ENCODE data around the gene APOC1. TPM values are rescaled to one million over a fixed set of nuclear protein-coding genes. Genes with fewer than 3 reads are reported as not detected.
"Not testable (repeated sequence)": the region's sequence is repeated elsewhere in the genome, so short reads cannot be mapped to it uniquely, and the experiment has no call there.

The APOC1 gene
- total RNA-seq (2014; rRNA removed; shearing (Covaris generic)) = 4.4 and 24.5 TPM in 2 replicates

DNA sequence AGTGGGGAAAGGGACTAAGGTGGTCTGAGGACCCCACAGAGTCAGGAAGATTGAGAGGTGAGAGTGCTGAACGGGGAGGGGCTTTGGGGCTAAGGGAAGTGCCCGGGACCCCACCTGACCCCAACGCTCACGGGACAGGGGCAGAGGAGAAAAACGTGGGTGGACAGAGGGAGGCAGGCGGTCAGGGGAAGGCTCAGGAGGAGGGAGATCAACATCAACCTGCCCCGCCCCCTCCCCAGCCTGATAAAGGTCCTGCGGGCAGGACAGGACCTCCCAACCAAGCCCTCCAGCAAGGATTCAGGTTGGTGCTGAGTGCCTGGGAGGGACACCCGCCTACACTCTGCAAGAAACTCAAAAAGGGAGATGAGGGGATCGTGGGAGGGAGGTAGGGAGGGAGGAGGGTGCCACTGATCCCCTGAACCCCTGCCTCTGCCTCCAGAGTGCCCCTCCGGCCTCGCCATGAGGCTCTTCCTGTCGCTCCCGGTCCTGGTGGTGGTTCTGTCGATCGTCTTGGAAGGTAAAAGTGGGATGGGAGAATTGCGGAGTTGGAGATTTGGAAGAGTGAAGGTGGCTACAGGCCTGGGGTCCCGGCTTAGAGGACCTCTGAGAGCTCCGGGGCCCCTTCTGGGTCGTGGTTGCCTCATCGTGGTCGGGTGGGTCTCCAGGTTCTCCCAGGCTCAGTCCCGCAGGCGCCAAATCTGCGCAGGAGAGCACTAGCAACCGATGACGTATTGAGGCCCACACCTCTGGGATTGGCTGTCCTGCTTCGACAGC lies at the start of gene APOC1:
Gene APOC1, plus strand, starts transcription at position 176 of the 774 bp plus-strand sequence. Its CDS starts 284 bp downstream, at position 460.
- peak; percentile 89 for DNase-seq (ENCODE audit: low read depth)

GRCh38 chr19:44865196-44865767 lies 49.1 kb upstream of the APOC1 start:
- DNase-seq (ENCODE audit: low read depth) = no peak

- DNase-seq (ENCODE audit: low read depth) = no peak
These were observed 47.7 kb upstream of the APOC1 start for GRCh38 chr19:44866664-44867063.

GRCh38 chr19:44867578-44867977 lies 46.8 kb upstream of the APOC1 start:
- DNase-seq (ENCODE audit: low read depth) = no peak

DNA sequence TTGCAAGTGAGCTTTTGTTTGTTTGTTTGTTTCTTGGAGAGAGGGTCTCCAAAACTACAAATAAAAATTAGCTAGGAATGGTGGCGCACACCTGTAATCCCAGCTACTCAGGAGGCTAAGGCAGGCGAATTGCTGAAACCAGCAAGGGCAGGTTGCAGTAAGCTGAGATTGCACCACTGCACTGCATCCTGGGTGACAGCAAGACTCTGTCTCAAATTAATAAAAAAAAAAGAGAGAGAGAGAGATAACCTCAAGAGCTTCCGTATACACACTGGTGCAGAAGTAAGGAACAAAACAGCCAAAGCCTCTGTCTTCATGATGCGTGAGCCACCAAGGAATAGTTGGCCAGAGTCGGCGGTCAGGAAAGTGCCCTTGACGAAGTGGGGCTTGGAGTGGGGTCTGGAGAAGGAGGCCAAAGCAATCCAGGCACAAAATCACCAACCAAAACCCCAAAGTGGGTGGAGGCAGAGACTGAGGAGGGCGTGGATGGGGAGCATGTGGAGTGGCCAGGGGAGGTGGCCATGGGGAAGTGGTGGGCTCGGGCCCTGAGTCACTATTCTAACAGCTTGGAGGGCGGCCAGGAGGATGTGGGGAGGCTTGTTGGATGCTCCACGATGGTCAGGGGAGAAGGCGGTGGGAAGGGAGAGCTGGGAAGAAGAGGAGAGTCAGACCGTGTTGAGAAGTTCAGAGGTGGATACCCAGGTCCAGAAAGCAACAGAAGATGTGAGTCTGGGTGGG lies 44.5 kb upstream of the APOC1 start:
- peak; percentile 97 for DNase-seq (ENCODE audit: low read depth)

DNA sequence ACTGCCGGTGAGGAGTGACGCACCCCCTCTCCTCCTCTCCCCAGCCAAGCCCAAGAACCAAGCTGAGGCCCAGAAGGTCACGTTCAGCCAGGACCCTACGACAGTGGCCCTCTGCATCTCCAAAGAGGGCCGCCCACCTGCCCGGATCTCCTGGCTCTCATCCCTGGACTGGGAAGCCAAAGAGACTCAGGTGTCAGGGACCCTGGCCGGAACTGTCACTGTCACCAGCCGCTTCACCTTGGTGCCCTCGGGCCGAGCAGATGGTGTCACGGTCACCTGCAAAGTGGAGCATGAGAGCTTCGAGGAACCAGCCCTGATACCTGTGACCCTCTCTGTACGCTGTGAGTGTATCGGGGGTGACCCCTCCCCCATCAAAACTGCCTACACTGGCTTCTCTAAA lies 42.6 kb upstream of the APOC1 start:
- no peak for DNase-seq (ENCODE audit: low read depth)

DNA sequence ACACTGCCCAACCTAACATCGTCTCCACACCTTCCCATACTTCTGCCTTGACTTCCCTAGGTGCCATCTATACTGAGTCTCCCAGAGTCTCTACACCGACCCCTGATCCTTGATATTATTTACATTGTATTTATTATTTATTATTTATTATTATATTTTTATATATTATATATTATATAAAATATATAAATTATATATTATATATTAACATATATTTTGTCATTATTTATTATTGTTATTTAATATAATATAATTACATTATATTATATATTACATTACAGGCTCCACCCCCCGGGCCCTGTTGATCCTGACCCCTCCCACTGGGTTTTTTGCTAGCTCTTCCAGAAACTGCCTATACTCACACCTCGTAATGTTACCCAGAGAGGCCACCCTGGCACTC lies 41.7 kb upstream of the APOC1 start:
- no peak for DNase-seq (ENCODE audit: low read depth)

- DNase-seq (ENCODE audit: low read depth) = no peak
These were observed 40.1 kb upstream of the APOC1 start for GRCh38 chr19:44874317-44874716.

DNA sequence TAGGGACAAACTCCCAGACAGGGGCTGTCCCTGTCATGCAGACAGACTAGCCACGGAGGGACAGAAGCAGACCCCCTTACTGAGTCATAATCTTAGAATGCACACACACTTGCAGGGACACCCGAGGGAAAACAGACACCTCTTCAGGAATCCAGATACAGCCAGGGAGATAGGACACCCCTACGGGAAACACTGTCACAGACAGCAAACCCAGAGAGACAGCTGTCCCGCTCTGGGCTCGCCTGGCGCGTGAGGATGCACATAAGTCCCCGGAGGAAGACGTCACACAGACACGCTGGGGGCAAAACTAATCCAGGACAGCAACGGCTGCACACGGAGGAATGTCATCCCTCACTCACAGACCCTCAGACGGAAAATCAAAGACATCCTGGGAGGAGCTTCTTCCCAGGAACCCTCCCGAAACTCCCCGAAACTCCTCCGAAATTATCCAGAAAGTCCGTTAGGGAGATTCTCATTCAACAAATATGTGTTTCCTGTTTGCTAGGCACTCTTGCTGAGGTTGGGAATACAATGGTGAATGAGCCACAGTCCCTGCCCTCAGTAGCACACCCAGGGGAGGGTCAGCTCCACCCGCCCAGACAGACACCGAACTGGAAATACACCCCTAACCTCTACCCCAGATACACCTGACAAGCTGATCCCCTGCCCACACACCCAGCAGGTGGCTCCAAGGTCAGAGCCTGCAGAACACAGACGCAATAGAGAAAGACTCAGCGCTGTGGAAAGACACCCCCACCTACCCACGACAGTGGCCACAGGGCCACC lies 38.5 kb upstream of the APOC1 start:
- peak; percentile 75 for DNase-seq (ENCODE audit: low read depth)

- DNase-seq (ENCODE audit: low read depth) = peak; percentile 34
These were observed 37.4 kb upstream of the APOC1 start for GRCh38 chr19:44876930-44877535.

GRCh38 chr19:44878120-44878865 lies 36.1 kb upstream of the APOC1 start:
- DNase-seq (ENCODE audit: low read depth) = no peak

- DNase-seq (ENCODE audit: low read depth) = no peak
These were observed 34.9 kb upstream of the APOC1 start for GRCh38 chr19:44879309-44880065.

GRCh38 chr19:44882063-44882462 lies 32.3 kb upstream of the APOC1 start:
- DNase-seq (ENCODE audit: low read depth) = no peak

DNA sequence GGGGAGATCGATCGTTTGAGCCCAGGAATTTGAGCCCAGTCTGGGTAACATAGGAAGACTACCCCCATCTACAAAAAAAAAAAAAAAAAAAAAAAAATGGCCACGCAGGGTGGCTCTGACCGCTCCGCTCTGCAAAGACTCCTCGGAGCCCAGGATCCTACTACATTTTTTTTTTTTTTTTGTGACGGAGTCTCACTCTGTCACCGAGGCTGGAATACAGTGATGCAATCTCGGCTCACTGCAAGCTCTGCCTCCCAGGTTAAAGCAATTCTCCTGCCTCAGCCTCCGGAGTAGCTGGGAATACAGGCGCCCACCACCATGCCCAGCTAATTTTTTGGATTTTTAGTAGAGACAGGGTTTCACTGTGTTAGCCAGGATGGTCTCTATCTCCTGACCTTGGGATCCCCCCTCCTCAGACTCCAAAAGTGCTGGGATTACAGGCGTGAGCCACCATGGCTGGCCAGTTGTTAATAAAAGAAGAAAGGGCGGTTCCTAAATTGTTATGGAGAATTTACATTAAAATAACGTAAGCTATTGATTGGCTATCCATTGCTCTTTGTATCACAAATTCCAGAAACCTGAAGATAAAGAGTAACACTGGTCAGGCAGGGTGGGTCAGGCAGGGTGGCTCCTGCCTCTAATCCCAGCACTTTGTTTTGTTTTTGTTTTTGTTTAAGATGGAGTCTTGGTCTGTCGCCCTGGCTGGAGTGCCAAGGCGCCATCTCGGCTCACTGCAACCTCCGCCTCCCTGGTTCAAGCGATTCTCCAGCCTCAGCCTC lies 31.6 kb upstream of the APOC1 start:
- not testable (repeated sequence) for DNase-seq (ENCODE audit: low read depth)

DNA sequence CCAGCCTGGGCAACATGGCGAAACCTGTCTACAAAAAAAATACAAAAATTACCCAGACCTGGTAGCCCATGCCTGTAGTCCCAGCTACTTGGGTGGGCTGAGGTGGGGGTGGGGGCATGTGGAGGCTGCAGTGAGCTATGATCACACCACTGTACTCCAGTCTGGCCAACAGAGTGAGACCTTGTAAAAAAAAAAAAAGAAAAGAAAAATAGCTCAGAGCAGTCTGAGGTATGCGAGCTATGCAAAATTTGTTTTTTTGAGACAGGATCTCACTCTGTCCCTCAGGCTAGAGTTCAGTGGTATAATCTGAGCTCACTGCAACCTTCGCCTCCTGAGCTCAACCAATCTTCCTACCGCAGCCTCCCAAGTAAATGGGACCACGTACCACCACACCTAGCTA lies 30.5 kb upstream of the APOC1 start:
- DNase-seq (ENCODE audit: low read depth) = no peak

DNA sequence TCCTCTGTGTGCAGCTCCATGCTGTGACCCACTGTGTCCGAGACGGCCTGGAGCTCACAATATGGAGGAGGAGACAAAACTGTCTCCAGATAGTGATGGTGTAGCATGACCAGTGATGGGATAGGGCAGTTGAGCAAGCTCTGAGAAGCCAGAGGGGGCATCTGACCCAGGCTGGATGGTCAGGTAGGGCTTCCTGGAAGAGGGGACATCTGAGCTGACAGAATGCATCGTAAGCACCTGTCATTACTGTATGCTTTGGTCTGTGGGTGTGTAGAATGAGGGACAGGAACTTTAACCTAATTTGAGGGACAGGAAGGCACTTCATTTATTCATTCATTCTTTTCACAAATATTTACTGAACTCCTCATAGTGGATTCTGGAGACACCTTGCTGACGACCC lies 29.8 kb upstream of the APOC1 start:
- no peak for DNase-seq (ENCODE audit: low read depth)

GRCh38 chr19:44886141-44886540 lies 28.3 kb upstream of the APOC1 start:
- no peak for DNase-seq (ENCODE audit: low read depth)

DNA sequence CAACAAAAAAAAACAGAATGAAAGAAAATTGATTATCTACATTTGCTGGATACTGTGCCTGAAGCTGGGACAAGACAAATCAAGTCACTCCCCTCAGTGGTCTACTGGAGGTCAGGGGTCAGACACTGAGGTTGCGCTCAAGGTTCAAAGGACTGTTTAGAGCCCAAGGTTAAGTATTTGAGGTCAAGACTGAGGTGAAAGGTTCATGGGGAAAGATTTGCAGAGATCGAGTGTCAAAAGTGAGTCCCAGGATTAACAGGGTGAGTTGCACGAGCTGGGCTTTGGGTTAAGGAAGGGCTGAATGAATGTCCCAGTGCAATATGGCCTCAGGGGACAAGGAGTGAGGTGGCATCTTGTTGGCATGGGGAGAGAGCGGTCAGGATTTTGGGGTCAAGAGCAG lies 26.8 kb upstream of the APOC1 start:
- DNase-seq (ENCODE audit: low read depth) = no peak

DNA sequence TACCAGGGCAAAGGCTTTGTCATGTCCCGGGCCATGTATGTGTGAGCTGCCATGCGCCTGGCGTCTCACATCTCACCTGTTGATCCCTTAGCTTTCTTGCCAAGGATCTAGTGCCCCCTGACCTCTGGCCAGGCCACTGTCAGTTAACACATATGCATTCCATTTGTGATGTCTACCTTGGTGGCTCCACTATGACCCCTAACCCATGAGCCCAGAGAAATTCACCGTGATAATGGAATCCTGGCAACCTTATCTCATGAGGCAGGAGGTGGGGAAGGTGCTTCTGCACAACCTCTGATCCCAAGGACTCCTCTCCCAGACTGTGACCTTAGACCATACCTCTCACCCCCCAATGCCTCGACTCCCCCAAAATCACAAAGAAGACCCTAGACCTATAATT lies 26.1 kb upstream of the APOC1 start:
- DNase-seq (ENCODE audit: low read depth) = not testable (repeated sequence)
